NB4 (cell line): ENCODE measurements around the gene NEK11.

ENCODE experiments used
- POLR2A ChIP-seq: IDR thresholded peaks from 2 replicates; pipeline ENCODE4 v1.6.1; 2011; ENCODE audit warnings: mild to moderate bottlenecking; ENCODE audit not compliant: insufficient read length; ENCODE audit errors: extremely low read depth
- TF ChIP-seq, protein P1 (sequence below): IDR thresholded peaks from one replicate; pipeline ENCODE4 v1.5.1; 2012; ENCODE audit warnings: low read depth, low read length

DNA sequence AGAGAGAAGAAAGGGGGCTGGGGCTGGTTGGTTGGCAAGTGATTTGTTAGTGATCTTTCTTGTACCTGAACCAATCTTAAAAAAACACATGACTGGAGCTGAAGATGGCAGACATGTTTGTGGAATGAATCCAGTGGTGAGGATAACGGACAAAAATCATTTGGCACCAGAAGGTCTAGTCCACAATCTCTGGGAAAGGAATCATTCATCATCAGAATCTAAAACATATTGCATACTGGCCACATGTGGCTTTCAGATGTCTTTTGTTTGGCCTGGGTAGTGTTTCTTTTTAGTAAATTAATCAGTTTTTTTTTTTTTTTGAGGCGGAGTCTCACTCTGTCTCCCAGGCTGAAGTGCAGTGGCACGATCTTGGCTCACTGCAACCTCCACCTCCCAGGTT lies 5.0 kb downstream of the NEK11 start:
- TF ChIP-seq, protein P1, sequence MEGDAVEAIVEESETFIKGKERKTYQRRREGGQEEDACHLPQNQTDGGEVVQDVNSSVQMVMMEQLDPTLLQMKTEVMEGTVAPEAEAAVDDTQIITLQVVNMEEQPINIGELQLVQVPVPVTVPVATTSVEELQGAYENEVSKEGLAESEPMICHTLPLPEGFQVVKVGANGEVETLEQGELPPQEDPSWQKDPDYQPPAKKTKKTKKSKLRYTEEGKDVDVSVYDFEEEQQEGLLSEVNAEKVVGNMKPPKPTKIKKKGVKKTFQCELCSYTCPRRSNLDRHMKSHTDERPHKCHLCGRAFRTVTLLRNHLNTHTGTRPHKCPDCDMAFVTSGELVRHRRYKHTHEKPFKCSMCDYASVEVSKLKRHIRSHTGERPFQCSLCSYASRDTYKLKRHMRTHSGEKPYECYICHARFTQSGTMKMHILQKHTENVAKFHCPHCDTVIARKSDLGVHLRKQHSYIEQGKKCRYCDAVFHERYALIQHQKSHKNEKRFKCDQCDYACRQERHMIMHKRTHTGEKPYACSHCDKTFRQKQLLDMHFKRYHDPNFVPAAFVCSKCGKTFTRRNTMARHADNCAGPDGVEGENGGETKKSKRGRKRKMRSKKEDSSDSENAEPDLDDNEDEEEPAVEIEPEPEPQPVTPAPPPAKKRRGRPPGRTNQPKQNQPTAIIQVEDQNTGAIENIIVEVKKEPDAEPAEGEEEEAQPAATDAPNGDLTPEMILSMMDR: no peak
- TF ChIP-seq POLR2A: no peak
